Vagina (tissue), 2 donors: ENCODE results near the gene GPC2.
"Not testable (repeated sequence)": the region's sequence is repeated elsewhere in the genome, so short reads cannot be mapped to it uniquely, and the experiment has no call there.

Experiments used
- POLR2A ChIP-seq, 2 donors: fragments of 450-650 bp; IDR thresholded peaks; one replicate each; pipeline ENCODE4 v1.6.1; 2017; ENCODE audit warnings: antibody characterized with exemption in 2 of 2, mild to moderate bottlenecking in 2 of 2, moderate library complexity in 2 of 2
- POLR2AphosphoS5 ChIP-seq, 2 donors: sonication (generic); formaldehyde crosslinking; IDR thresholded peaks; one replicate each; pipeline ENCODE4 v1.9.0; 2017; ENCODE audit warnings: antibody characterized with exemption in 2 of 2, mild to moderate bottlenecking in 2 of 2, low read depth in 1 of 2; ENCODE audit not compliant: insufficient read depth in 1 of 2
- TF ChIP-seq, protein P1 (sequence below), 3 experiments: fragments of 450-650 bp in 2 of 3; fragments of 200-600 bp in 1 of 3; sonication (generic) in 1 of 3; IDR thresholded peaks; one replicate each; pipeline ENCODE4 v1.5.1; 2017 to 2019; ENCODE audit warnings: antibody characterized with exemption in 3 of 3, mild to moderate bottlenecking in 2 of 3, moderate library complexity in 2 of 3

DNA sequence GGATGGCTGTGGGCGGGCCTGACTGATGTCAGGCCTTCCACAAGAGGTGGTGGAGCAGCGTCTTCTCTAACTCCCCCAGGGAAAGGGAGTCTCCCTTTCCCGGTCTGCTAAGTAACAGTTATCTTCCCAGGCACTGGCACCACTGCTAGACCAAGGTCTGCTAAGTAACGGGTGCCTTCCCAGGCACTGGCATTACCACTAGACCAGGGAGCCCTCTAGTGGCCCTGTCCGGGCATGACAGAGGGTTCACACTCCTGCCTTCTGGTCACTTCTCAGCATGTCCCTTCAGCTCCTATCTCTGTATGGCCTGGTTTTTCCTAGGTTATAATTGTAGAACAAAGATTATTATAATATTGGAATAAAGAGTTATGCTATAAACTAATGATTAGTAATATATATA lies 40.8 kb upstream of the GPC2 start:
- TF ChIP-seq POLR2AphosphoS5 (IDR thresholded peaks at IDR 0.05; ENCODE audit: insufficient read depth in 1 of 2, low read depth in 1 of 2); POLR2A (IDR thresholded peaks at IDR 0.05): not testable (repeated sequence)
- TF ChIP-seq, protein P1, sequence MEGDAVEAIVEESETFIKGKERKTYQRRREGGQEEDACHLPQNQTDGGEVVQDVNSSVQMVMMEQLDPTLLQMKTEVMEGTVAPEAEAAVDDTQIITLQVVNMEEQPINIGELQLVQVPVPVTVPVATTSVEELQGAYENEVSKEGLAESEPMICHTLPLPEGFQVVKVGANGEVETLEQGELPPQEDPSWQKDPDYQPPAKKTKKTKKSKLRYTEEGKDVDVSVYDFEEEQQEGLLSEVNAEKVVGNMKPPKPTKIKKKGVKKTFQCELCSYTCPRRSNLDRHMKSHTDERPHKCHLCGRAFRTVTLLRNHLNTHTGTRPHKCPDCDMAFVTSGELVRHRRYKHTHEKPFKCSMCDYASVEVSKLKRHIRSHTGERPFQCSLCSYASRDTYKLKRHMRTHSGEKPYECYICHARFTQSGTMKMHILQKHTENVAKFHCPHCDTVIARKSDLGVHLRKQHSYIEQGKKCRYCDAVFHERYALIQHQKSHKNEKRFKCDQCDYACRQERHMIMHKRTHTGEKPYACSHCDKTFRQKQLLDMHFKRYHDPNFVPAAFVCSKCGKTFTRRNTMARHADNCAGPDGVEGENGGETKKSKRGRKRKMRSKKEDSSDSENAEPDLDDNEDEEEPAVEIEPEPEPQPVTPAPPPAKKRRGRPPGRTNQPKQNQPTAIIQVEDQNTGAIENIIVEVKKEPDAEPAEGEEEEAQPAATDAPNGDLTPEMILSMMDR (IDR thresholded peaks at IDR 0.05): peak in 1 of 3 experiments; percentile 37
